ENCODE results near the gene TAMM41.
"Not testable (repeated sequence)": the region's sequence is repeated elsewhere in the genome, so short reads cannot be mapped to it uniquely, and the experiment has no call there.

Gene TAMM41

GRCh38 chr3:11774296-11774877, 72.3 kb downstream of the TAMM41 start:
- no peak overlapping the region for H3K27ac ChIP-seq
- TF ChIP-seq CTCF (IDR thresholded peaks at IDR 0.05) (peak; percentile 62), ZFX (IDR thresholded peaks at IDR 0.05; ENCODE audit: borderline replicate concordance) (no peak)

DNA sequence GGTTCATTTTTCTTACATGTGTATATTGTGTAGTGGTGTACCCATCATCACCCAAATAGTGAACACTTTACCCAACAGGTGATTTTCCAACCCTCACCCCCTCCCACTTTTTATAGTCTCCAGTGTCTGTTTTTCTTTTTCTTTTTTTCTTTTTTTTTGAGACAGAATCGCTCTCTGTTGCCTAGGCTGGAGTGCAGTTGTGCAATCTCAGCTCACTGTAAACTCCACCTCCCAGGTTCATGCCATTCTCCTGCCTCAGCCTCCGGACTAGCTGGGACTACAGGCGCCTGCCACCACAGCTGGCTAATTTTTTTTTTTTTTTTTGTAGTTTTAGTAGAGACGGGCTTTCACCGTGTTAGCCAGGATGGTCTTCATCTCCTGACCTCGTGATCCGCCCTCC, 74.8 kb downstream of the TAMM41 start:
- not testable (repeated sequence) for H3K27ac ChIP-seq

DNA sequence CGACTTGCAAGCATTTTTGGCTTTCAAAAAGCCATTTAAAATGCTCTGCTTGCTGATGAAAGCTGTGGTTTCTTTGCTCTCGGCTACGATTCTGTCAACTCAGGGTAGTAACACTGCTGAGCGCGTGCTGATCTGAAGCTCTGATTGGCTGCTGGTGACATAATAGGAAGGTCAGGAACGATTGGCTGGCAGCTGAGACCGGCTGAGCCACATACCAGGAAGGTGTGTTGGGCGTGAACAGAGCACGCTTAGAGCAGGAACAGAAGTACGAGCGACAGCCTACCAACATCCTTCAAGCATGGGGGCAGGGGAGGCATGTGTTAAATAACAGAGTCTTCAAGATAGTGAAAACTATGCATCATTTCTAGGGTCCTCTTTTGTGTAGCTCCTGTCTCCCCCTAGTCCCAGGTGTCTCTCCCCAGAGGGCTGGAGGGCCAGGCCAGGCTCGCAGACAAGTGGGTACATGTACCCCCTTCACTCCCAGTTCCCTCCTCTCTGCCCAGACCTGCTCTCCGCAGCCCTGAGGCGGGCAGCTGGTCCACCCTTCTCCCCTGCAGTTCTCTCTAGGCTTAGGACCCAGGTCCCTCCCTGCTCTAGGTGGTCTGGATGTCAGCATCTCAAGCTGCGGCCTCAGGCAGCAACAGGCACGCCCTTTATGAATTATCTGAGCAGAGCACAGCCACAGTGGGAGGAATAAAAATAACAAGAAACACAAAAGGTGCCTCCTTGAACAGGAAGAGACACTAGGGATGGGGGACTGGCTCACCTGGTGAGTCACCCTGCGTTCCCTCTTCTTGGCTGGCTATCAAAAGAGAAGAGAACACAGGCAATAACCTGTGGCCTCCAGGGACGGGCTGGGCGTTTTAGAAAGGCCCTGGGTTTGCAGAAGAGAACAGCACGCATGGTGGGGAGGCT, 76.0 kb downstream of the TAMM41 start:
- TF ChIP-seq ZFX (IDR thresholded peaks at IDR 0.05; ENCODE audit: borderline replicate concordance) (no peak), CTCF (IDR thresholded peaks at IDR 0.05) (no peak)
- peak overlapping the region; percentile 76 for H3K27ac ChIP-seq

- TF ChIP-seq ZFX (IDR thresholded peaks at IDR 0.05; ENCODE audit: borderline replicate concordance) (no peak), CTCF (IDR thresholded peaks at IDR 0.05) (no peak)
- peak overlapping the region; percentile 76 for H3K27ac ChIP-seq
These were observed 76.8 kb downstream of the TAMM41 start for GRCh38 chr3:11769704-11770476.

- TF ChIP-seq CTCF (IDR thresholded peaks at IDR 0.05) (no peak), ZFX (IDR thresholded peaks at IDR 0.05; ENCODE audit: borderline replicate concordance) (no peak)
- H3K27ac ChIP-seq, result no peak overlapping the region
These were observed 78.1 kb downstream of the TAMM41 start for GRCh38 chr3:11768604-11769003.

DNA sequence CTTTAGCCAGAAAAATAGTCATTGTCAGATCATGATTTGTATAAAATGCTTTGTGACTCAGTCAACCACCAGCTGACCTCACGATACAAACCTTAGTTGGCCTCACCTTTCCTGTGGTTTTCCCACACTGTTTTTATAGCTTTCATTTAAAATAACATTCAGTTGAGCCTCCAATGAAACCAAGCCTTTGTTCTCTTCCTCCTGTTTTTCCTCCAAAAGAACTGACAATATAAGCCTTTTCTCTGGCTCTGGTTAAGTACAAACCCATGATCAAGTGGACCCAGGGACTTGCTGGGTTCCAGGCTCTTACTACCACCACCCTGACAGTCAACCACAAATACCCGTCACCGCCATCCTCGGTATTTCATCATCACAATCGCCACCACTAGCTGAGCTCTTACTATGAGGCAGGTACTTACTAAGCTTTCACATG, 81.7 kb downstream of the TAMM41 start:
- TF ChIP-seq ZFX (IDR thresholded peaks at IDR 0.05; ENCODE audit: borderline replicate concordance) (no peak), CTCF (IDR thresholded peaks at IDR 0.05) (no peak)
- H3K27ac ChIP-seq, result no peak overlapping the region

DNA sequence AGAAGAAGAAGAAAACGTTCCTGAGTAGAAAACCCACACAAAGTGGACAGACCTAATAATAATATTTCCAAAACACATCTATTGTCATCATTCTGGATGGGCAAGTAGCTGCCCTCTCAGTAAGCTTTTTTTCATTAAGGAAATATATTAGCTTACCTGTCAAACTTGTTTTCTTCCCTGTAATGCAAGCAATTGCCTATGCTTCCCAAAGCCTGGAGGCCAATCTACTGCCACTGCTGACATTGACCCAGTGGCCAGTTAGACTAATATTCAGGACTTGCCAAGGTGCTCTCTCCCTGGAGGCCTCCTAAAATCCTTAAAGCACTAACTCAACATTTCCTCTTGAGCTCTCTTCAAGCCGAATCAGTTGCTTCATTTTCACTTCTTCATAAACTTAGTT, 86.7 kb downstream of the TAMM41 start:
- TF ChIP-seq CTCF (IDR thresholded peaks at IDR 0.05) (no peak), ZFX (IDR thresholded peaks at IDR 0.05; ENCODE audit: borderline replicate concordance) (no peak)
- no peak overlapping the region for H3K27ac ChIP-seq
